Activated CD4-positive, alpha-beta T cell treated with anti-CD3 and anti-CD28 coated beads, Interleukin-2, amount 50 U/mL, for 1 hour (primary cell): ENCODE measurements around the gene ROBO1.
"Not testable (repeated sequence)": the region's sequence is repeated elsewhere in the genome, so short reads cannot be mapped to it uniquely, and the experiment has no call there.

Experiments used
- DNase-seq: peaks from one replicate; pipeline ENCODE4 v3.0.0-alpha.2; 2020

Gene ROBO1

DNA sequence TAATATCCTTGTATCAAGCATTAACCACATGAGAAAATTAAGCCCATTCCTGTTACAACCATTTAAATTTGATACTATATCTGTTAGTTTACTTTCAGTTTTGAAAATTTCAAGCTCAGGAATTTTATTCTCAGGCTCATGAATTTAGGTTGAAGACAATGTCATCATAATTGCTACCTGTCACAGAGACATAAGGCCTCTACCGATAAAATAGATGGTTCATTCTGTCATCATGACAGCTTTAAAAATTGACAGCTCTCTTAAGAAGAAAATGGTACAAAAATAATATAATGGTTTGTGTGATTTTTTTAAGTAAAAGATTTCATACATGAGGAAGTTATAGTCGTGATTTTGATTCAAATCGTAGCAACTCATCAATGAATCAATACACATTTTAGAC is 1003.2 kb downstream of the ROBO1 start:
- no peak for DNase-seq

DNA sequence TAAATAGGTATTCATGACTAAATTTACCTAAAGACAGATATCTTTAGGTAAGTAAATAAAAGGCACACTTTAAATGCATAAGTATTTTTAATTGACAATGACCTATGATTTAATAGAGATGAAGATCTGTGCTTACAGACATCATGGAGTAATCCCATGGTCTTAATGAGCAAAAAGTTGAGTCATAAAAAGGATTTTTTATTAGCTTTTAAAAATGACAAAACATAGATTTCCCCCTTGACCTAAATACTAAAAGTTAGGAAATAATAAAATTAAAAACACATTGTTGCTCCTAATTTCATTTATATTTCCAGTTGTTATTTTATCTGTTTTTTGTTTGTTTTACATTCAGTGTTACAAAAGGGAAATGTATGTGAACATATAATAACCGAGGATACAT is 1005.7 kb downstream of the ROBO1 start:
- DNase-seq: no peak

DNA sequence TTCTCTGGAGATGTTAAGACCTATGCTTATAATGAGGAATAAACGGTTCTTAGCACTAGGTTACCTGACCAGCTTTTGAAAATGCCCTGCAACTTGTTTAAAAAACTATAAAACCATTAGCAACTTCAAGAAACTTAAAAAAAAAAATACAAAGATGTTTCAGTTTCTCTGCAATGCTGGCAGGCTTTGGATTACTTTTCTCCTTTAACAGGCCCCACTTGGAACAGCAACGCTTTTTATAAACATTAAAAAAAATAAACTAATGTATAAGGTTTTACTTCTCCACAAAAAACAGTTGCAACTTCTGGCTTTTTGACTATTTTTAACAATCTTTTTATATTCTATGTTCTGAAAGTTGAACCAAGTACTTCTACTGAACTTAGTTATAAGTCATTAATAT is 1006.7 kb downstream of the ROBO1 start:
- no peak for DNase-seq

DNA sequence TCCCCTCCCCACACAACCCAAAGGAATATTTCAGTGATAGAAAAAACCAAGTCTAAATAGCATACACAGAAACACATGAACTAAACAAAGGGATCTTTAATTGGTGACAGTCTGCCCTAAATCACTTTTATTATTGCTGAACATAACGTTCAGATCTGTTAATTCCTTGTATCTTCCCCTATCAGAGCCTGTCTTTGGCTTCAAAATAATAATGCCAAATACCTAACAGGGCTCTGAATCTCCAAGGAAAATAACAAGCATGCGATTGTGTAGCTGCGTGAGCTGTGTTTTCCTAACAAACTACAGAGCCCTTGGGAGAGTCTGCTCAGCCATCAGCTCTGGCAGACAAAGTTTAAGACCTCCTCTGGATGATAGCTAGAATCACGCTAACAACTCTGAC is 1010.1 kb downstream of the ROBO1 start:
- no peak for DNase-seq

DNA sequence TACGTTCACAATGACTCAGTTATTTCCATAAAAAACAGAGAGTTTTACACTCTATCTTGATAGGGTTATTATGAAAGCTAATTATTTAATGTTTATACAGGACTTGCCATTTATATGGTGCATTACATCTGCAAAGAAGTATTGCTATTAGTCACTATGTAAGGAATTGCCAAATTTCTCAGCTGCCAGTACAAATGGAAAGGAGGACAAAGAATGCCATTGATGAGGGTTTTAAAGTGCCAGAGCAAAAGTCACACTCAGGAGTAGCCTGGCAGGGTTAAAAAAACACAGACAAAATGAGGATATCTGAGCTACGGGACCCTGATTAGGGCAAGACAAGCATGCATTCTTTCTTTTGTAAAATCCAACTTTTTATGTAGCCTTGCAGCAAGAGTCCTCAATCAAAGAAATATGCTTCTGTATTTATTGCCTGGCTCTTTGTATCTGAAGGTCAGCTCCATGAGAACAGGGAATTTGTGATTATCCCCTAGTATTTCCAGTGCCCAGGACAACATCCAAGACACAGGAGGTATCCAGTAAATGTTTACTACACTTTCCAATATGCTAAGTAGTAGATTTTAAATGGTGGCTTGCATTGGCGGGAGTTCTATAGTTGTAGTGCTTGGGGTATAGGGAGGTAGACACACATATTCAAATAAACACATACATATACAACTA is 1013.6 kb downstream of the ROBO1 start:
- DNase-seq: no peak

DNA sequence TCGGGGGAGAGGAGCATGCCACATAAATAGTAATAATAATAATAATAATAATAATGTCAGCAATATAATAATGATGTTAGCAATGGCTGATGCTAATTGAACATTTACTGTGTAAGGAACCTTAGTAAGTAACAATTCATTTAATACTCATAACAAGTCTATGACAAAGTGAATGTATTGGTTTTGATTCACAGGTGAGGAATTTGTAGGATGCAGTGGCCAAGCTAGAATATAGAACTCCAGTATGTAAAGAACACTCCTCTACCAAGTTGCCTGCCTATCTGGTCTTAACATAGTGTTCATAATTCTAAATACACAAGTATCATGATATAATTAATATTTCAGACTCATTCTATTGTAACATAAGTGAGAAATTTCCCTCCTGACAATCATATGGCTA is 1016.5 kb downstream of the ROBO1 start:
- no peak for DNase-seq

DNA sequence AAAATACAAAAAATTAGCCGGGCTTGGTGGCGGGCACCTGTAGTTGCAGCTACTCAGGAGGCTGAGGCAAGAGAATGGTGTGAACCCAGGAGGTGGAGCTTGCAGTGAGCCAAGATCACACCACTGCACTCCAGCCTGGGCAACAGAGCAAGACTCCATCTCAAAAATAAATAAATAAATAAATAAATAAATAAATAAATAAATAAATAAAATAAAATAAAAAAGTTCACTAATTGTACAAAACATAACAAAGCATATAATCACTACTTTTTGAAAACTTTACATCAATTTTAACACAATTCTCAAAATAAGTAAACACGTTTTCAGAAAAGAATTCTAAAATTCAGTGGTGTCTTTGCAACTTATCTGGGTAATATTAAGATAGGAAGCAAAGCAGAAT is 1017.5 kb downstream of the ROBO1 start:
- not testable (repeated sequence) for DNase-seq

DNA sequence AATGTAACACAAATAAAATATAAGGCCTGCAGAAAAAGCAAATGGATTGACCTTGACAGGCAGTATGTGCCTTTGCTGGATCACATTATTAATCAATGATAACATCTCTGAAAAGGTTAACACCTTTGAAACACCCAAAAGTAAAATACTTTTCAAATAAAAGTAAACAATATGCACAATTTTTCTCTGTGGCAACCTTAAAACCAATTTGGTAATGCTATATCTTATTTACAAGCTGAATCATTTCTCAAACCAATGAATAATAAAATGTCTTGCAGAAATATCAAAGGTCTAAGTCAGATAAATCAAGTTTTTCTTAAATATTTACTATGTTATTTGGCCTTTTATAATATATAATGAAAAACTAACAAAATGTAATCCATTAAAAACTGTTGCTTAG is 1018.7 kb downstream of the ROBO1 start:
- DNase-seq: no peak

DNA sequence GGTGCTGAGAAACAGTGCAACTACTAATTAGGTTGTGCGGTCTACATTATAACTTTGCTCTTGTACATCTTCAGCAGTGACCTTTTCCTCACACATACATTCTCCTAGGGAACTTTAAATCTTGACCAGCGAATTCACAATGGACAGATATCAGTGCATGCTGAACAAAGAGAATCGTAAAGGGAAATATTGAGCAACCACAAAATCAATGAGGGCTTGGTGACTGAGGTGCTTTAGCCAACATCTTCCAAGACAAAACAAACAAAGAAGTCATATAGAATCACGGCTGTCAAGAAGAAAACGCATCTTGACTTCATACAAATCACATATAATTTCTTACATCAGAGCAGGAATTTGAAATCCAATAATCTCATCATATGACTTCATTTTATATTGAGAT is 1022.0 kb downstream of the ROBO1 start:
- DNase-seq: no peak

DNA sequence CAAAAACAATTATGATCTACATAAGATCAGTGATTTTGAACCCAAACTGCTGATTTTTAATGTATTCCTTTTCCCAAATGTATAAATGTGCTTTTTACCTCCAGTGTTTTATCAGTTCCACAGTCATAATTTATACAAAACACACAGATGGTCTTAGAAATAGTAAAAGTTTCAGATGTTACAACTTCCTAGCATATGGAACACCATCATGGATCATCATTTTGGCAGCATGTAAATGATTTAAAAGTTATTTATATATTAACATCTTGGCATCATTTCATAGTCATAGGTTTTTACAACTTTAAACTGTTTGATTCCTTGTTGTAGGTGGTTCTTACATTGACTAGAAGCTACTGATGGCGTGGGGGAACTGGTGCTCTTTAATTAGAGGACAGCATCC is 1025.3 kb downstream of the ROBO1 start:
- DNase-seq: no peak

DNA sequence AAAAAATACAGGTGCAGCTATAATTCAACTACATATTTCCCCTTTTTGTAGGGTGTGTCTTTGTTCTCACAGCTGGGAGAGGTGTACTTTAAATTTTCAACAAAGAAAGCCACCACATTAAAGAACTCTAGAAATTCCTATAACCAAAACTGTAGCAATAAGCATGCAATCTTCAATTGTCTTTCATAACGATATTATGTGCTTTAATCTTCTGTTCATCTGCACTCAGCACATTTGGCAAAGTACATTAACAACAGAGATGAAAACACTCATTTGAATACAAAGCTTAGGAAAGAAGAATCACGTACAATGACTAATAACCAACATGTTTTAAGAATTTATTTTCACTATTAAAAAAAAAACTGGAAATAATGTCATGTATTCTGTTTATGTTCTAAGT is 1025.8 kb downstream of the ROBO1 start:
- no peak for DNase-seq

DNA sequence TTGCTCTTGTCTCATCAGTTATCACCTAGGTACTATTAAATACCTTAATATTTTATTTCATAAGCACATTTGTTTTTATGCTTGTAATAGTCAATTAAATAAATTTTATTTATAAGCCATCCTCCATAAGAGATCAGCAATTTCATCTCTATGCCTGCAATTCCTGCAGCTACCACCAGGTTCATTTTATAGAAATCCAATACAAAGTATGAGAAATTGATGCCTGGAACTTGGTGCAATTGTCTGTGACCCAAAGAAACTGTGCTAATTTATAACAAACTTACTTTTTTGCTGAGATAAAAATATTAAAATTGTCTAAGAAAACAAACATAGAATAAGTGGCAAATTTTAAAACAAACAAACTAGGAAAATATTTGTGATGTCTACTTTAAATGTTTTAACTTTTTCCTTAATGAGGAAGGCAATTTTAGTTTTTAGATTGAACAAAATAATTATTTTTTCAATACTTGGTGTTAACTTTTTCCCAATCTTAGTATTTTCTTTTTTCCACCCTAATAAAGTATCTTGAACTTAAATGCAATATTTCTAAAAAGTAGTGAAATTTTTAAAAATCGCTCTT is 1026.6 kb downstream of the ROBO1 start:
- no peak for DNase-seq

DNA sequence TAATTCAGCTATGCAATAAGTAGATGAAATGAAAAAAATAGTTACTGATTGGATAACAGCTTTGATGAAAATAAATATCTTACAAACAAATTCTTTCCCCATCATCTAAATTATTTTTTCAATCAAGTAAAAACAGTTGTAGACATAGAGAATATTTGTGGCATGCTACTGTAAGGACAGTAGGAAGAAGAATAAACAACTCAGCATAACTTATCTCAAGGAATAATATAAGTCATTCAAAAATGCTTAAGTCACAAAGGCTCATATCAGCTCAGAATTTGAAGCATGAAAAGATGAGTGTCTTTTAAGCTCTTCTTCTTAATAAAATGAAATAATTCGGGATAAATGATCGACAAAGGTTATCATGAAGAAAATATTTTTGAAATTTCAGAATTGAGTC is 1029.0 kb downstream of the ROBO1 start:
- no peak for DNase-seq

DNA sequence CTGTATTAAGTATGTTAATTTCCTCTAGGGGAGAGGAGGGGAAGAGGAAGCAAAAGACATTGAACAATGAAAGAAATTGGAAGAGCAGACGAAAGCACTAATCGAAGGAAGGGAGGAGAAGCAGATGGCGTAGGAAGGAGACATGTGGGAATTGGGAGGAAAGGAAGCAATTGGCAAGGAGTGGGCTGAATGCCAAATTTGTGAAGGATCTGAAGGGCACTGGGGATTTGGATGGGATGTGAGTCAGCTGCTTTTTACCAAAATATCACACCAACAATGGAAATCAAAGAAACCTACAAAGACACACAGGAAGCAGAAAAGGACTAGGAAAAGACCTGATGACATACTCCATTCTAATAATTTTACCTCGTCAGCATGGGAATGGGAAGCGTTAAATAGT is 1029.8 kb downstream of the ROBO1 start:
- DNase-seq: no peak

DNA sequence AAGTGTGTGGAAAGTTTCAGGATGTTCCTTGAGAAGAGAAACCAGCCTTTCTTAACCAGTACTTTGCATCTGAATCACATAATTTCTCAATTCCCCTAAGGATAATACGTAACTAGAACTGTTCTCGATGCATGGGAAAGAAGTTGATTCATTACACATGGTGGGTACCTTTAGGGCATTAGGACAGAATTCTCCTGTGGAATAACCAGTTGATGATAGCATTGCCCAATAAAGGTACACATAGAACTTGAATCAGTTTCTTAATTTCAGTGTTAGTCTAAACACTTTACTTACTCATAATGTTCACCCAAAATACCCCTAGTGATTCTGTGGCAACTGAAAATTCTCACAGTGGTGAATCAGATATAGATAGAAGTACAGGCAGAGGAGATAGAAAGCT is 1030.9 kb downstream of the ROBO1 start:
- DNase-seq: no peak

DNA sequence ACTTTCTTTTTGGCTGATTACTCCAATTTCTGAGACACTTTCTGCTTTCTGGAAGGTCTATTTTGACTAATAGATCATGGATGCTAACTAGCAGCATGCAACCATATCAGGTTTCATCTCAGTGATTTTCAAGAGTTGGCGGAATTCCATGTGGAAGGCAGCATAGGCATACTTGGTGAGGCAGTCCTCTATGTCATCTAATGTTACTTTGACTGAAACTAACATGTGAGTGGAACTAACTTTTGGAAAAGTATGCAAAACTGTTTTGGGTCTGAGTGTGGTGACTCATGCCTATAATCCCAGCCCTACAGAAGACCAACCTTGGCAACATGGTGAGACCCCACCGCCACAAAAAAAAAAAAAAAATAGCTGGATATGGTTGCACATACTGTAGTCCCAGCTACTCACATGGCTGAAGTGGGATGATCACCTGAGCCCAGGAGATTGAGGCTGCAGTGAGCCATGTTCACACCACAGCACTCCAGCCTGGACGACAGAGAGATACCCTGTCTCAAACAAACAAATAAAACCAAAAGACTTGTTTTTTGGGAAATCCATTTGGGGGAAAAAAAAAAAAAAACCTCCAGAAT is 1033.7 kb downstream of the ROBO1 start:
- DNase-seq: no peak

DNA sequence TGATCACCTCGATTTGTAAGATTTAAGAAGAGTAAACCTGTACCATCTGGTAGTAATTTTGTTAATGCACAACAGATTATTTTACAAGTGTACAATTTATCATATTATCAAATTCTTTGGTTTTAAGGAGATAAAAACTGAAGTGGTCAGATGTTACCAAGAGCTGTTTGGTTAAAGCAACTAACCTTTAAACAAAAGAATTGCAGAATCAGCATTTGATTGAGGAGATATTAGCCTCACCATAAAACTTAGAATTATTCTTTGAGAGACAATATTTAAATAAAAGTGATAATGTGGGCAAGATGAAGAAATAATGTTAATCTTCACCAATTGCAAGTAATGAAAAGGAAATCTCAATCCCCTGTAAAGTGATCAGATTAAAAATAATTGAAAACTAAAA is 1034.9 kb downstream of the ROBO1 start:
- no peak for DNase-seq

DNA sequence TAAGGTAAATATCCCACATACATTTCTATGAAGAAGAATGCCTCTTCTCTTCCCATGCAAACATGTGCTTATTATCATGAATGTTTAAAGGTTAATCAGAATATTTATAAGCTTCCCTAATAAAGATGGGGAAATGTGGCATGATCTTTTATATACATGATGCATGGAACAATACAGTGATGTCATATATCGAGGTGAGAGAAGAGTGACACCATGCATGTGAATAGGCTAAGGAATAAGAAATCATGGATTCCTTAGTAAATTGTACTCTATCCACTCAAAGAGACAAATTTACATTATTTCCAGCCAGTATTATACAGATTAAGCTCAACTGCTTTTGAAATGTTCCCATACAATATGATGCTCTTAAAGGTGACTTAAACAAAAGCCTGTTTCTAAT is 1035.3 kb downstream of the ROBO1 start:
- DNase-seq: no peak

DNA sequence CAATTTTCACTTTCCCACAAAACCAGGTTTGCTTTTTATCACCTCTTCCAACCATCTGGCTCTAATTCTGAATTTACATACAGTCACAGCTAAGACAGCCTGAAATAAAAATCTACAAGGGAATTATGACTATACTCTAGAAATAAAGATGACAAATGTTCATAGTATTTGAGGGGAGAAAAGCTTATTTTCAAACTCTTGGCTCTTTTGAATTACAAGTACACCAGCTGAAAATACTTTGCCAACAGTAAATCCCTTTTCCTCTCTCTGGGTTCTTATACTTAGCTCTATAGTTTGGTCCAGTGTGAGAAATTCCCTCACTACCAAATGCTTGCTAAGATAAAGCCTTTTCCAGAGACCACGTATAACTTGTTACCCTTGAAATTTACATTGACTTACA is 1037.9 kb downstream of the ROBO1 start:
- DNase-seq: no peak

DNA sequence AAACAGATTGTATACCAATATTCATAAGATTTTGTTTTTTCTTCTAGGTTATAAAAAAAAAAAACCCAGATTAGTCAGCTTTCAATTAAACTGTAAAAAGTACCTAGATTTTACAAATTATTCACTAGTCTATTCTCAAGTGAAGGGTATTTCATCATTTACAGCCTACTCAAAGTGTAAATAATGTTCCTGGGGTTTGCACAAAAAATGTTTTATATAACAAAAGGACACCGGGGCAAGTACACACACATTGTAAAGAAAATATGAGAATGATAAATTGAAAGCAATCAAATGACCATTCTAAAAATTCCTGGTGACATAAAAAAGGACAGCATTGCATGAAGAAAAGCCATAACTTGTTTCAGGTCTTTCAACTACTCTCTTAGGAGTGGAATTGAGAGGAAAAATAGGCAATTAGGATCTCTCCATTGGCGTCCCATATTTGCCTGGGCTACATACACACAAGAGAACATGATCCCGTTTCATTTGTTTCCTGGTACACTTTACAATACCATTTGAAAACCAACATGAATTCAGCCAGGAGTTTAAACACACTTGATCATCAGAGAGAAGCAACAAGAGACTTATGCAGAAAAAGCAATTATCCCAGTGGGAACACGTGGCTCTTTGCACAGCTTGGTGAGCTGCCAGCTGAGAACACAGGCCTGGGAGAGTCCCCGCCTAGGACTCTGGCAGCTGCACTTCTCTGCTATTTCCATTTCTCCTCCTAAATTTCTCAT is 1039.2 kb downstream of the ROBO1 start:
- DNase-seq: no peak

DNA sequence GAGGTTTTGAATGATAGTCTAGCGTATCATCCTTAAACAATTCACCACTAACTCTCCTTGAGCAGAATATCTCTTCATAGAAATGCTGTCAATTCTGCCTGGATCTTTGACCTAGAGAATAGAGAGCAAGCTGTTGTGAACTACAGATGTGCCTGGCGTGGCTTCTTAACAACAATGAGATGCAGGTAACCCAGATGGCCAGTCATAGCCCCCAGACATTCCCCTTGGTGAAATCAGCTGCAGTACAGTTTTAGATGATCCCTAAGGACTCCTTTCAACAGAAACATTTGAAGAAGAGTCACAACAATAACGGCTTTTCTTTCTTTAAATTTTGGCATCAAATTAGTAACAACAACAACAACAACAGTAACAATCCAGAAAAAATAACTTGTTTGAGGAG is 1041.3 kb downstream of the ROBO1 start:
- DNase-seq: no peak

DNA sequence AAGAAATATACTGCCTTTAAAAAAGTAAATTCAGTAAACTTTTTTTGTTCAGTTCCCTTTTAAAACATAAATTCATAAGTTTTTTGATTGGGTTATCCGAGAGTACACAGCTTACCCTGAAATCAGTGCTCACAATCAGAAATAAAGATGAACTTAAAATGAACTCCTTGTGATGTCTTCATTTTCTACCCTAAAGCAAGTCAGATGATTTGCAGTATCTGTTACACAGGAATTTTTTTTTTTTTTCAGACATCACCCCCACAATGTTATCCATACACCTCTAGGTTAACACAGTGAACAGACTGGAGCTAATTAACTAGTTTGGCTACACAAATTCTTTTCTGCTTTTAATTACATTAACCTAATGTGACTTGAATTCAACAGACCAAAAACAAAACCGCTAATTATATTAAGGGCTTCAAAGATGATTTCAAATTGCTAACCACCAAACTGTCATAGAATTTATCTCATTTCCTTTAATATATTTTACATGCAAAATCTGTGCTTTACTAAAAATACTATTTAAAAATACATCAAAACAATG is 1042.0 kb downstream of the ROBO1 start:
- DNase-seq: no peak

DNA sequence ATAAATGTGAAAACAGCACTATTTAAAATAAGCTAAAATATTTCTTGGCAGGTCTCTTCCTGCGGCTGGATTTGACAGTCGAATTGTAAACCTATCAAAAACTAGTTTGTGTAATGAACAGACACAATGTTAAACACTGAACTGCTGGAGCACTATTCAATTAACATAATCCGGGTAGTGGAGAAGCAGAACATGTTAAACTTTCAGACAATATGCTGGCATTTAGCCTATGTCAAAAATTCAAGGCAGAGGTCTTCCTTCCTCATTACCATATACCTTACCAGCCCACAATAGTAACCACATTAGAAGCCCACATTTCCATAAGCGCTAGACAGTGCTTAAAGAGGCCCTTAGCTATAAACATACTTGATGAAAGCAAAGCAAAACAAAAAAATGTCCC is 1042.9 kb downstream of the ROBO1 start:
- no peak for DNase-seq

DNA sequence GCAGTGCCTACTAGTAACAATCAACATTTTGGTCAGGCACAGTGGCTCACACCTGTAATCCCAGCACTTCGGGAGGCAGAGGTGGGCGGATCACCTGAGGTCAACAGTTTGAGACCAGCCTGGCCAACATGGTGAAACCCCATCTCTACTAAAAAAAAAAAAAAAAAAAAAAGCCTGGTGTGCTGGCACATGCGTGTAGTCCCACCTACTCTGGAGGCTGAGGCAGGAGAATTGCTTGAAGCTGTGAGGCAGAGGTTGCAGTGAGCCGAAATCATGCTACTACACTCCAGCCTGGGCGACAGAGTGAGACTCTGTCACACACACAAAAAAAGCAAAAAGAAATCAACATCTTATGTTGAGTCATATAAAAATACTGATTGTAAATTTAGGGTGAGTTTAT is 1043.4 kb downstream of the ROBO1 start:
- not testable (repeated sequence) for DNase-seq
